NCI-H2171 (cell line): Measurements from ENCODE around the gene MCTP1.

Experiments used
- DNase-seq: peaks from one replicate; lab custom pipeline; 2025; lab: John Stamatoyannopoulos, UW

MCTP1 gene

GRCh38 chr5:95284572-95285408, at the start of gene MCTP1:
MCTP1 (minus strand) TSS chr5:95285094.
- no peak for DNase-seq

GRCh38 chr5:95332158-95332557, 47.3 kb upstream of the MCTP1 start:
- DNase-seq, result no peak

GRCh38 chr5:95331358-95331757, 46.5 kb upstream of the MCTP1 start:
- DNase-seq, result no peak

- DNase-seq, result no peak
These were observed 42.3 kb upstream of the MCTP1 start for GRCh38 chr5:95327211-95327610.

GRCh38 chr5:95317687-95318086, 32.8 kb upstream of the MCTP1 start:
- DNase-seq, result no peak

- DNase-seq, result no peak
These were observed 32.2 kb upstream of the MCTP1 start for GRCh38 chr5:95317085-95317484.

GRCh38 chr5:95304711-95305110, 19.8 kb upstream of the MCTP1 start:
- no peak for DNase-seq

GRCh38 chr5:95298651-95299050, 13.8 kb upstream of the MCTP1 start:
- DNase-seq, result no peak

- no peak for DNase-seq
These were observed 11.4 kb upstream of the MCTP1 start for GRCh38 chr5:95296291-95296690.

GRCh38 chr5:95285409-95285755, 488 bp upstream of the MCTP1 start:
- no peak for DNase-seq

GRCh38 chr5:95283761-95284571, 928 bp downstream of the MCTP1 start:
- DNase-seq, result no peak

- no peak for DNase-seq
These were observed 1.8 kb downstream of the MCTP1 start for GRCh38 chr5:95283022-95283615.

- no peak for DNase-seq
These were observed 3.7 kb downstream of the MCTP1 start for GRCh38 chr5:95281226-95281625.

- no peak for DNase-seq
These were observed 4.3 kb downstream of the MCTP1 start for GRCh38 chr5:95280401-95281095.

- no peak for DNase-seq
These were observed 10.9 kb downstream of the MCTP1 start for GRCh38 chr5:95274011-95274410.

GRCh38 chr5:95272316-95272929, 12.5 kb downstream of the MCTP1 start:
- no peak for DNase-seq

- DNase-seq, result no peak
These were observed 21.8 kb downstream of the MCTP1 start for GRCh38 chr5:95262933-95263660.

GRCh38 chr5:95261437-95262175, 23.3 kb downstream of the MCTP1 start:
- DNase-seq, result no peak

- no peak for DNase-seq
These were observed 27.9 kb downstream of the MCTP1 start for GRCh38 chr5:95256991-95257390.

- DNase-seq, result no peak
These were observed 28.4 kb downstream of the MCTP1 start for GRCh38 chr5:95256446-95256845.
